ENCODE results near the gene SLC7A10.
"Not testable (repeated sequence)": the region's sequence is repeated elsewhere in the genome, so short reads cannot be mapped to it uniquely, and the experiment has no call there.

SLC7A10 gene

DNA sequence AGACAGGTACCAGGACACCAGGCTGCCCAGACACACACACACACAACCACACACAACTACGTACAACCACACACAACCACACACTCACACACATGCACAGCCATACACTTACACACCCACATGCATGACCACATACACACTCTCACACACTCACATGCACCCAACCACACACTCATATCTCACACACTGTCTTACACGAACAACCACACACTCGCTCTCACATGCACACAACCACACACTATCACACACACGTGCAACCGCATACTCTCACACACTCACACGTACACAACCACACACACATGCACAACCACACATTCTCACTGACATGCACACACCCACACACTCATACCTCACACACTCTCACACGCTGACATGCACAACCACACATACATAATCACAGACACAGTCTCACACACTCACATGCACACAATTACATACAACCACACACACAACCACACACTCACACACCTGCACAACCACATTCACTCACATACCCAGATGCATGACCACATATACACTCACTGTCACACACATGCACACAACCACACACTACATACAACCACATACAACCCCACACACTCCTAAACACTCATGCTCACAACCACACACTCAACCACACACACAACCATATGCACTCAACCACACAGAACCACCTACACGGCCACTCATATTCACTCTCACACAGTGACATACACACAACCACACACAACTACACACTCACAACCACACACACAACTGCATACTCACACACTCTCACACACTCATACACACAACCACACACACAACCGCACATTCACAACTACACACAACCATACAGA lies 7.6 kb upstream of the SLC7A10 start:
- Histone ChIP-seq H3K27ac (ENCODE audit: low read length) (no peak overlapping the region), H3K4me1 (ENCODE audit: control insufficient read depth, low read depth, low read length) (no peaks in the 10 kb centered on the region), H3K36me3 (ENCODE audit: control insufficient read depth, low read depth, low read length) (no peaks in the 10 kb centered on the region), H3K9me3 (ENCODE audit: control insufficient read depth, low read depth, low read length) (peaks cover 5% of the 10 kb centered on the region), H3K4me3 (ENCODE audit: low read length) (no peak overlapping the region), H3K9ac (ENCODE audit: low read length) (no peak overlapping the region), H3K27me3 (ENCODE audit: control insufficient read depth, insufficient read depth, low read length) (peaks cover 5% of the 10 kb centered on the region)

DNA sequence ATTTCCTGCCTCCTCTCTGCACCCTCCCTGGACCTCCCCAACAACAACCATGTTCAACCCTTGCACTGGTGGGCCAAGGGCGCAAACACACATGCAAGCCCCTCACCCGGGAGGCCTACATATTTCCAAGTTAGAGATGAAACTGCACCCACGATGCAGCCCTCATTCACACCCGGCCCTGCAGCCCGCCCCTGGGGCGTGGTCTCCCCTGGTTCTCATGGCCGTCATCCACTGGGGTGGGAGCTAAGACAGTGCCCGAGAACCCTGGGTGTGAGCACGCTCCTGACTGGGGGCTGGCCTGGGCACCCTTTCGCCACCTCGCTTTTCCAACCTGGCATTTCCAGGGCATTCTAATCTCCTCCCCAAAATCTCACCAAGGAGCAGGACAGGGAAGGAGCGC lies 7.0 kb upstream of the SLC7A10 start:
- H3K4me1 ChIP-seq (ENCODE audit: control insufficient read depth, low read depth, low read length): no peaks in the 10 kb centered on the region
- H3K27ac ChIP-seq (ENCODE audit: low read length): no peak overlapping the region
- H3K36me3 ChIP-seq (ENCODE audit: control insufficient read depth, low read depth, low read length): no peaks in the 10 kb centered on the region
- H3K9me3 ChIP-seq (ENCODE audit: control insufficient read depth, low read depth, low read length): peaks cover 10% of the 10 kb centered on the region
- no peak overlapping the region for H3K4me3 ChIP-seq (ENCODE audit: low read length)
- H3K27me3 ChIP-seq (ENCODE audit: control insufficient read depth, insufficient read depth, low read length): peaks cover 8% of the 10 kb centered on the region
- no peak overlapping the region for H3K9ac ChIP-seq (ENCODE audit: low read length)

DNA sequence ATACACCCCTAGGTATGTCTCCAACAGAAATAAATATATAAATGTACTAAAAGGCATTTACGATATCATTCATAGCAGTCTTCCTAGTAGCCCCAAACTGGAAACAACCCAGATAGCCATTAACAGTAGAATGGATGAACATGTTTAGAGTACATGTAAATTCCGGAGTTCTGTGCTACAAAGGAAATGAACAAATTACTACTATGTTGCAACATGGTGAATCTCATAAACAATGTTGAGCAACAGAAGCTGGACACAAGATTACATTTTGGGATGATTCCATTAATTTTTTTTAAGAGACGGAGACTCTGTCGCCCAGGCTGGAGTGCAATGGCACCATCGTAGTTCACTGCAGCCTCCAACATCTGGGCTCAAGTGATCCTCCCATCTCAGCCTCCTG lies 5.9 kb upstream of the SLC7A10 start:
- H3K36me3 ChIP-seq (ENCODE audit: control insufficient read depth, low read depth, low read length): no peaks in the 10 kb centered on the region
- H3K9ac ChIP-seq (ENCODE audit: low read length): no peak overlapping the region
- no peaks in the 10 kb centered on the region for H3K4me1 ChIP-seq (ENCODE audit: control insufficient read depth, low read depth, low read length)
- H3K27ac ChIP-seq (ENCODE audit: low read length): no peak overlapping the region
- H3K4me3 ChIP-seq (ENCODE audit: low read length): no peak overlapping the region
- peaks cover 19% of the 10 kb centered on the region for H3K27me3 ChIP-seq (ENCODE audit: control insufficient read depth, insufficient read depth, low read length)
- H3K9me3 ChIP-seq (ENCODE audit: control insufficient read depth, low read depth, low read length): peaks cover 12% of the 10 kb centered on the region

DNA sequence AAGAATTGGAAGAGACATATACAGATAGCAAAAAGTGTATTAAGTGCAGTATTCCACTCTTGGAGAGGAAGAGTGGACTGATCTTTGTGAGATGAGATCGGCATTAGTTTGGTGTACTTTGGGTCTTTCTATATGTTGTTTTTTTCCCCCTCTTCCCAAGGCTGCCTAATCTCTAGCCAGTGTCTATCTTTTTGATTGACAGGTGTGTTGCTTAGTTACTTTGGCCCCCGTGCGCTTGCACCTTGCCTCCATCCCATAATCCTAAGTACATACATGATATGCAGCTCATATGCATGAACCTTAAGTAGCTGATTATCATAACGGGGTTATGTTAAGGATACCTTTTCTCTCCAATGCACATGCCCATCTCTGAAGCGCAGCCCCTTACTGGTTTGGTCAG lies 4.3 kb upstream of the SLC7A10 start:
- peaks cover 6% of the 10 kb centered on the region for H3K4me1 ChIP-seq (ENCODE audit: control insufficient read depth, low read depth, low read length)
- no peaks in the 10 kb centered on the region for H3K36me3 ChIP-seq (ENCODE audit: control insufficient read depth, low read depth, low read length)
- H3K27ac ChIP-seq (ENCODE audit: low read length): no peak overlapping the region
- peaks cover 12% of the 10 kb centered on the region for H3K9me3 ChIP-seq (ENCODE audit: control insufficient read depth, low read depth, low read length)
- no peak overlapping the region for H3K9ac ChIP-seq (ENCODE audit: low read length)
- no peak overlapping the region for H3K4me3 ChIP-seq (ENCODE audit: low read length)
- H3K27me3 ChIP-seq (ENCODE audit: control insufficient read depth, insufficient read depth, low read length): peaks cover 34% of the 10 kb centered on the region

DNA sequence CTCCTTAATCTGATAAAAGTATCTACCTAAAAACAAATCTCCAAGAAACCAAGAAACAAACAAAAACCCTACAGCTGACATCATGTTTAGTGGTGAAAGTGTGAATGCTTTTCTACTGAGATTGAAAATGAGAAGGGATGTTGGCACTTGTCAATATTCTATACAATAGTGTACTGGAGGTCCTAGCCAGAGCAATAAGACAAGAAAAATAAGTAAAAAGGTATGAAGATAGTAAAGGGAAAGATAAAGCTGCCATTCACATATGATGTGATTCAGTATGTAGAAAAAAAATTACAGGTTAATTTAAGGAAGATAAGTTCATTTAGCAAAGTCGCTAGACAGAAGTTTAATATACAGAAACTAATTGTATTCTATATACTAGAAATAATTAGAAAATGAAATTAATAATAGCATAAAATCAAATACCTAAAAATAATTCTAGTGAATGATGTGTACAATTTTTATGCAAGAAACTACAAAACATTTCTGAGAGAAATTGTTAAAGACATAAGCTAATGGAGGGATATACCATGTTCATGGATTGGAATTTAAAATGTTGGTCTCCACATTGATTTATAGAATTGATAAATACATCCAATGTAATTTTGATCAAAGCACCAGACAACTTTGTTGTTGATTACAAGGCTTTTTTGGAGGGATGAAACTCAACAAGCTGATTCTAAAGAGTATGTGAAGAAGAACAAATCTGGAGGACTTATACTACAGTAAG lies 2.4 kb upstream of the SLC7A10 start:
- peaks cover 50% of the 10 kb centered on the region for H3K27me3 ChIP-seq (ENCODE audit: control insufficient read depth, insufficient read depth, low read length)
- H3K36me3 ChIP-seq (ENCODE audit: control insufficient read depth, low read depth, low read length): no peaks in the 10 kb centered on the region
- no peak overlapping the region for H3K27ac ChIP-seq (ENCODE audit: low read length)
- no peak overlapping the region for H3K9ac ChIP-seq (ENCODE audit: low read length)
- peaks cover 12% of the 10 kb centered on the region for H3K9me3 ChIP-seq (ENCODE audit: control insufficient read depth, low read depth, low read length)
- H3K4me3 ChIP-seq (ENCODE audit: low read length): peak overlapping the region; percentile 39
- peaks cover 6% of the 10 kb centered on the region for H3K4me1 ChIP-seq (ENCODE audit: control insufficient read depth, low read depth, low read length)

DNA sequence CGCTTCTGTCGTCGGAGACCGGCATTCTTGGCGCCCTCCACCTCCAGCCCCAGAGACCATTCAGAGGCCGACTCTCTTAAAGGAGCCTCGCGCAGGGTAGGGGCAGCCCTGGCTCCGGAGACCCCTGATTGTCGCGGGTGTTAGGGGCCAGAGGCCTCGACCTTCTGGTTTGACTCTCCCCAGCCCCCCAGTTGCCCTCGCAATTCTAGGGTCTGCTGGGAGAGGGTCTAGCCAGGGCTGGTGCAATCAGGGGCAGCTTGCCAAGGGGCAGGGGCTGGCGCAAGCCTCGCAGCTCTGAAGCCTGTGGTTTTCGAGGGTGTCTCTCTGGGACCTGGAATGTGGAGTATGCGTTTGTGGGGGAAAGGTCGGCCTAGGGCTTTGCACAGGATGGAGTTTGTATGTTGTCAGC lies 1.6 kb upstream of the SLC7A10 start:
- Histone ChIP-seq H3K27ac (ENCODE audit: low read length) (no peak overlapping the region), H3K27me3 (ENCODE audit: control insufficient read depth, insufficient read depth, low read length) (peaks cover 50% of the 10 kb centered on the region), H3K4me3 (ENCODE audit: low read length) (peak overlapping the region; percentile 39), H3K4me1 (ENCODE audit: control insufficient read depth, low read depth, low read length) (peaks cover 6% of the 10 kb centered on the region), H3K36me3 (ENCODE audit: control insufficient read depth, low read depth, low read length) (no peaks in the 10 kb centered on the region), H3K9ac (ENCODE audit: low read length) (no peak overlapping the region), H3K9me3 (ENCODE audit: control insufficient read depth, low read depth, low read length) (peaks cover 12% of the 10 kb centered on the region)

DNA sequence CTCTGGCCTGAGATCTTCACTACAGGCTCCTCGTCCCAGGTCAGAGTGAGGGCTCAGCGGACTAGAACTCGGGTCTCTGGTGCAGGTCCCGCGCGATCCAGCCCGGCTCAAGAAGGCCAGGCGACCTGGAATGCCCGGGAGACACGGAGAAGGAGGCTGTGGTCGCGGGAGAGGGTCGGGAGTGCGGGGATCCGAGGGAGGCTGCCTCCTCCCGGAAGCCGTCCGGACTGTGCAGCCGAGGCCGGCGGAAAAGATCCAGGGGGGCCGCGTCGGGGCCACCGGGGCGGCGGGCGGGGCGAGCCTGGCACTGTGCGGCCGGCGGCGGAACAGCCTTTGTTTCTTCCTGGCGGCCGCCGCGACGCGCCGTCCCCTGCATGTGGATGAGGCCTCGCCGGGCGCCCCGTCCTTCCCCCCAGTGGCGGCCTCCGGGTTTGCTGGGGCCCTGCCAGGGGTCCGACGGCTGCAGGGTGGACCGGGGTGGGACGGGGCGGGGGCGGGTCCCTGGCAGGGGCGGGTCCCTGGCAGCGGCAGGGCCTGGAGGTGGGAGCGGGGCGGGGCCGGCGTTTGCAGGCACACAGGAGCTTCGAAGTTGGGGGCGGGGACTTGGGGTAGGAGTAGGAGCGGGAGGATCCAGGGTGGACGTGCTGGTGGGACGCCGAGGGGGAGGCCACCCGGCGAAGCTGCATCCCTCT lies 1.0 kb upstream of the SLC7A10 start:
- H3K9me3 ChIP-seq (ENCODE audit: control insufficient read depth, low read depth, low read length): peaks cover 12% of the 10 kb centered on the region
- no peak overlapping the region for H3K27ac ChIP-seq (ENCODE audit: low read length)
- peaks cover 6% of the 10 kb centered on the region for H3K4me1 ChIP-seq (ENCODE audit: control insufficient read depth, low read depth, low read length)
- H3K9ac ChIP-seq (ENCODE audit: low read length): no peak overlapping the region
- H3K27me3 ChIP-seq (ENCODE audit: control insufficient read depth, insufficient read depth, low read length): peaks cover 50% of the 10 kb centered on the region
- peak overlapping the region; percentile 43 for H3K4me3 ChIP-seq (ENCODE audit: low read length)
- H3K36me3 ChIP-seq (ENCODE audit: control insufficient read depth, low read depth, low read length): no peaks in the 10 kb centered on the region

DNA sequence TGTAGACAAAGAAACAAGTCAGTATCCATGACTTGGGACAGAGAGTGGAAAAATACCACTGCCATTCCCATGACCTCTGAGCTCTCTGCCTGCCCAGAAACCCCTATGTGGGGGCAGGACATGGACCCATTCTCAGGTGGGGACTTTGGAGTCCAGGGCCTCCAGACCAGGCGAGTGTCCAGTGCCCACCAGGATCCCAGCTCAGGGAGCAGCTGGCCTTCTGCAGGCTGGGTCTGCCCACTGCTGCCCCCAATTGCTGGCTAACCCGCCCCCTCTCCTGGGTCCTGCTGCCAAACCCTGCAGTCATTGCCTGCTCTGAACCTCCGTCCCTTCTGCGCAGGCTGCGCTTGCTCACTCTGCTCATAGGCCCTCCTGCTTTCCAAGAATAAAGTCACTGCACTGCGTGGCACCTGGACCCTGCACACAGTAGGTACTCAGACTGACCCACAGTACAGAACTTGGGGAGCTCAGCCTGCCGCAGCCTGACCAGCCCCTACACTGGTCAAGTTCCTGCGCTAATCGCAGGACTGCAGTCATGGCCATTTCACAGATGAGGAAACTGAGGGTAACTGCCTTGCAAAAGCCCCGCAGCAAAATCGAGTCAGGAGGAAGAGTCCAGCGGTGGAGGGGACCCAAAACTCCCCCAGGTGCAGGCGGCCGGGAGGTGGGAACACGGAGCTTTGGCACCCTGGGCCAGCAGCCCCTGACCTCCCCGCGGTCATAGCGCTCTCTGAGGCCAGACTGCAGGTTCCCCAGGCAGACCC lies 774 bp downstream of the SLC7A10 start:
- Histone ChIP-seq H3K9me3 (ENCODE audit: control insufficient read depth, low read depth, low read length) (peaks cover 12% of the 10 kb centered on the region), H3K4me1 (ENCODE audit: control insufficient read depth, low read depth, low read length) (peaks cover 6% of the 10 kb centered on the region), H3K36me3 (ENCODE audit: control insufficient read depth, low read depth, low read length) (no peaks in the 10 kb centered on the region), H3K9ac (ENCODE audit: low read length) (no peak overlapping the region), H3K27me3 (ENCODE audit: control insufficient read depth, insufficient read depth, low read length) (peaks cover 49% of the 10 kb centered on the region), H3K27ac (ENCODE audit: low read length) (no peak overlapping the region), H3K4me3 (ENCODE audit: low read length) (peak overlapping the region; percentile 43)

DNA sequence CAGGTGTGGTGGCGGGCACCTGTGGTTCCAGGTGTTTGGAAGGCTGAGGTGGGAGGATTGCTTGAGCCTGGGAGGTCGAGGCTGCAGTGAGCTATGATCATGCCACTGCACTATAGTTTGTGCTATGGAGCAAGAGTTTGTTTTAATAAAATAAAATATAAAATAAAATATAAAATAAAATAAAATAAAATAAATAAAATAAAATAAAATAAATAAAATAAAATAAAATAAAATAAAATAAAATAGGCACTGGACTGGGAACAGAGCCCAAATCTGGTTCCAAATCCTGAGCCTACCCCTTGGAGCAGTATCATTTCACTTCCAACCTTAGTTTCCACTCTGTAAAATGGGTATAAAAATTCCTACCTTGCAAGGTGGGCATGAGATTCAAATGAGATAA lies 3.4 kb downstream of the SLC7A10 start:
- not testable (repeated sequence) for H3K9me3 ChIP-seq (ENCODE audit: control insufficient read depth, low read depth, low read length); H3K9ac ChIP-seq (ENCODE audit: low read length)
- H3K27me3 ChIP-seq (ENCODE audit: control insufficient read depth, insufficient read depth, low read length): peaks cover 38% of the 10 kb centered on the region

DNA sequence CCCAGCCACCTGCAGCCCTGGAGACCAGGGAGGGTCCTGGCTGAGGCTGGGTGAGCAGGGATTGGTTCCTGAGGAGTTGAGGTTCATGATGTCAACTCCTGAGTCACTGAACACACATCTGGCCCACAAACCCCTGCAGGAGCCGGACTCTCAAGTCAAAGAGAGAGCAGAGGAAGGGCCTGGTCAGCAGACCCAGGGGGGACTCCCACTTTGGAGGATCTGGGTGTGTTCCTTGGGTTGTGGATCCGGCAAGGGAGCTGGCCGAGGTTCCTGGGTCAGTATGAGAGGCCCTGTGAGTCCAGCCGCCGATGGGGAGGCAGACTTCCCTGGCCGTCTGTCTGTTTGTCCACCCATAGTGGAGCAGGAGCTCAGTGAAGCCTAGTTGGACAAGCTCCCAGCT lies 4.0 kb downstream of the SLC7A10 start:
- no peaks in the 10 kb centered on the region for H3K36me3 ChIP-seq (ENCODE audit: control insufficient read depth, low read depth, low read length)
- H3K9me3 ChIP-seq (ENCODE audit: control insufficient read depth, low read depth, low read length): no peaks in the 10 kb centered on the region
- H3K4me3 ChIP-seq (ENCODE audit: low read length): no peak overlapping the region
- peaks cover 33% of the 10 kb centered on the region for H3K27me3 ChIP-seq (ENCODE audit: control insufficient read depth, insufficient read depth, low read length)
- no peak overlapping the region for H3K9ac ChIP-seq (ENCODE audit: low read length)
- no peak overlapping the region for H3K27ac ChIP-seq (ENCODE audit: low read length)
- peaks cover 6% of the 10 kb centered on the region for H3K4me1 ChIP-seq (ENCODE audit: control insufficient read depth, low read depth, low read length)

More for the DNA sequence above, 3.4 kb downstream of the SLC7A10 start:
- not testable (repeated sequence) for H3K36me3 ChIP-seq (ENCODE audit: control insufficient read depth, low read depth, low read length); H3K4me1 ChIP-seq (ENCODE audit: control insufficient read depth, low read depth, low read length); H3K4me3 ChIP-seq (ENCODE audit: low read length); H3K27ac ChIP-seq (ENCODE audit: low read length)

DNA sequence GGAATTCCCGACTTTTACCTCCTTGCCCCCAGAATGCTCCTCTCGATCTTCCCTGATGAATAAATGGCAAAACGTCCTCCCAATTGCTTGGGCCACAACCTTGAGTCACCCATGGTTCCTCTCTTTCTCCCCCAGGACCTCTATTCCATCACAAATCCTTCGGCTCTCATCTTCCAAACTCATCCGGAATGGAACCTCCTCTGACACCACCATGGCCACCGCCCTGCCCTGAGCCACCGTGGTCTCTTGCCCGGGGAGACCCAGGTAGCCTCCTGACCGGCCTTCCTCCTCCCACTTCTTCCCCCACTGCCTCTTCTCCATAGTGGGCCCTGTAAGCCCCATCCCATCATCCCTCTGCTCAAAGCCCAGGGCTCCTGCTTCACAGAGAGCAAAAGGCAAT lies 4.9 kb downstream of the SLC7A10 start:
- Histone ChIP-seq H3K9ac (ENCODE audit: low read length) (no peak overlapping the region), H3K27ac (ENCODE audit: low read length) (no peak overlapping the region), H3K4me3 (ENCODE audit: low read length) (no peak overlapping the region), H3K36me3 (ENCODE audit: control insufficient read depth, low read depth, low read length) (no peaks in the 10 kb centered on the region), H3K27me3 (ENCODE audit: control insufficient read depth, insufficient read depth, low read length) (peaks cover 24% of the 10 kb centered on the region), H3K9me3 (ENCODE audit: control insufficient read depth, low read depth, low read length) (no peaks in the 10 kb centered on the region), H3K4me1 (ENCODE audit: control insufficient read depth, low read depth, low read length) (no peaks in the 10 kb centered on the region)

Measured in iPS-18a (cell line).